Panc1 (cell line): ENCODE data around the gene CNN3. TPM values are rescaled to one million over a fixed set of nuclear protein-coding genes. Genes with fewer than 3 reads are reported as not detected.

Source experiments
- ATAC-seq: fragments of 200-7000 bp; cut with Tn5 transposase; 2 replicates; pipeline ENCODE4 v1.9.1; 2020; ENCODE audit warnings: mild to moderate bottlenecking, moderate library complexity
- BruUV-seq: library from RNA; stranded (reverse); fragments of 400-500 nt; replicated peaks from 2 replicates; lab custom pipeline; 2021; lab: Mats Ljungman, UMichigan
- CTCF ChIA-PET: fragments of 300-600 bp; sonication (Branson Sonifier 250); formaldehyde crosslinking; loops from one replicate; lab custom pipeline; 2022; ENCODE audit warnings: antibody characterized with exemption; lab: Charles Lee
- POLR2A ChIA-PET: fragments of 300-600 bp; sonication (Branson Sonifier 250); formaldehyde crosslinking; loops from one replicate; lab custom pipeline; 2022; ENCODE audit warnings: antibody characterized with exemption; lab: Charles Lee
- DNase-seq: peaks from one replicate; pipeline ENCODE4 v3.0.0-alpha.2; 2010; ENCODE audit warnings: low read depth, low spot score
- H3K27ac ChIP-seq: 2 replicates; pipeline ENCODE4 v1.5.1; 2011; ENCODE audit warnings: mild to moderate bottlenecking, low read length, inconsistent platforms
- H3K27me3 ChIP-seq: fragments of 200-500 bp; sonication (Bioruptor generic); 2 replicates; pipeline ENCODE4 v1.6.0; 2014; ENCODE audit warnings: low read length, inconsistent platforms; ENCODE audit not compliant: control insufficient read depth, insufficient read depth
- H3K36me3 ChIP-seq: fragments of 200-500 bp; sonication (Bioruptor generic); 2 replicates; pipeline ENCODE4 v1.5.1; 2014; ENCODE audit warnings: inconsistent platforms, mild to moderate bottlenecking, low read length, moderate library complexity; ENCODE audit not compliant: control insufficient read depth, insufficient read depth
- H3K4me1 ChIP-seq: 2 replicates; pipeline ENCODE4 v1.5.1; 2011; ENCODE audit warnings: inconsistent platforms, mild to moderate bottlenecking, low read length, moderate library complexity; ENCODE audit not compliant: control insufficient read depth, insufficient read depth
- H3K4me3 ChIP-seq, 2 experiments: 2 replicates each; pipeline ENCODE4 v1.5.1; 2011 to 2012; ENCODE audit warnings: low read depth in 2 of 2, low read length in 2 of 2, mild to moderate bottlenecking in 2 of 2, inconsistent platforms in 1 of 2, moderate library complexity in 1 of 2
- H3K9me3 ChIP-seq: fragments of 200-500 bp; sonication (Bioruptor generic); 2 replicates; pipeline ENCODE4 v1.5.1; 2014; ENCODE audit warnings: low read depth, mild to moderate bottlenecking, inconsistent platforms, low read length, moderate library complexity; ENCODE audit not compliant: control insufficient read depth, insufficient read depth
- CTCF ChIP-seq: fragments of 450-650 bp; IDR thresholded peaks from 2 replicates; pipeline ENCODE4 v1.5.1; 2017; ENCODE audit warnings: mild to moderate bottlenecking
- POLR2AphosphoS5 ChIP-seq: IDR thresholded peaks from 2 replicates; pipeline ENCODE4 v1.6.1; 2012; ENCODE audit warnings: mild to moderate bottlenecking, low read depth, low read length, moderate library complexity
- SIN3A ChIP-seq: IDR thresholded peaks from 2 replicates; pipeline ENCODE4 v1.6.1; 2012; ENCODE audit warnings: low read depth, mild to moderate bottlenecking, low read length, moderate library complexity, borderline replicate concordance; ENCODE audit not compliant: insufficient read depth
- TCF7L2 ChIP-seq: IDR thresholded peaks from 2 replicates; pipeline ENCODE4 v1.6.1; 2011; ENCODE audit warnings: mild to moderate bottlenecking, low read depth, low read length, inconsistent platforms
- in situ Hi-C: cut with HindIII; loops from 2 replicates; pipeline ENCODE4 v1.10.0; 2016; ENCODE audit warnings: low sequenced_read_pairs, low pct_unique_long_range_greater_than_20kb
- intact Hi-C: fragments of 100-400 bp; cut with micrococcal nuclease; formaldehyde crosslinking; loops from one replicate; pipeline ENCODE4 v1.10.0; 2022; ENCODE audit not compliant: unreplicated experiment
- total RNA-seq: library from RNA; stranded (reverse); gene quantifications from one replicate; pipeline ENCODE4 v1.2.1, GENCODE V29; 2021; ENCODE audit not compliant: unreplicated experiment
- TF ChIP-seq, protein P1 (sequence below), 2 experiments: IDR thresholded peaks; 2 replicates each; pipeline ENCODE4 v1.6.1; 2011 to 2012; ENCODE audit warnings: low read depth in 2 of 2, control low read depth in 1 of 2, low read length in 1 of 2, mild to moderate bottlenecking in 1 of 2, moderate library complexity in 1 of 2; ENCODE audit not compliant: insufficient read depth in 1 of 2

Gene CNN3
- total RNA-seq, 1 experiment from 2014 or later = 72.3 TPM

- intact Hi-C loops (loop anchor here (10.0 kb wide), 1 partner anchor 58 kb away; no protein-coding TSS in a partner anchor), in situ Hi-C loops (no loop called here)
- no TSS peak for BruUV-seq
- no peak for ATAC-seq
- H3K27me3 ChIP-seq = no peaks in the 10 kb centered on the region
- DNase-seq = no peak
- no peak overlapping the region for H3K27ac ChIP-seq
- CTCF ChIA-PET = no interaction called here
- peaks cover 12% of the 10 kb centered on the region for H3K4me1 ChIP-seq
- POLR2A ChIA-PET = no interaction called here
- no peaks in the 10 kb centered on the region for H3K9me3 ChIP-seq
- no peak for TF ChIP-seq SIN3A
- no peak for TF ChIP-seq TCF7L2
- TF ChIP-seq, protein P1, sequence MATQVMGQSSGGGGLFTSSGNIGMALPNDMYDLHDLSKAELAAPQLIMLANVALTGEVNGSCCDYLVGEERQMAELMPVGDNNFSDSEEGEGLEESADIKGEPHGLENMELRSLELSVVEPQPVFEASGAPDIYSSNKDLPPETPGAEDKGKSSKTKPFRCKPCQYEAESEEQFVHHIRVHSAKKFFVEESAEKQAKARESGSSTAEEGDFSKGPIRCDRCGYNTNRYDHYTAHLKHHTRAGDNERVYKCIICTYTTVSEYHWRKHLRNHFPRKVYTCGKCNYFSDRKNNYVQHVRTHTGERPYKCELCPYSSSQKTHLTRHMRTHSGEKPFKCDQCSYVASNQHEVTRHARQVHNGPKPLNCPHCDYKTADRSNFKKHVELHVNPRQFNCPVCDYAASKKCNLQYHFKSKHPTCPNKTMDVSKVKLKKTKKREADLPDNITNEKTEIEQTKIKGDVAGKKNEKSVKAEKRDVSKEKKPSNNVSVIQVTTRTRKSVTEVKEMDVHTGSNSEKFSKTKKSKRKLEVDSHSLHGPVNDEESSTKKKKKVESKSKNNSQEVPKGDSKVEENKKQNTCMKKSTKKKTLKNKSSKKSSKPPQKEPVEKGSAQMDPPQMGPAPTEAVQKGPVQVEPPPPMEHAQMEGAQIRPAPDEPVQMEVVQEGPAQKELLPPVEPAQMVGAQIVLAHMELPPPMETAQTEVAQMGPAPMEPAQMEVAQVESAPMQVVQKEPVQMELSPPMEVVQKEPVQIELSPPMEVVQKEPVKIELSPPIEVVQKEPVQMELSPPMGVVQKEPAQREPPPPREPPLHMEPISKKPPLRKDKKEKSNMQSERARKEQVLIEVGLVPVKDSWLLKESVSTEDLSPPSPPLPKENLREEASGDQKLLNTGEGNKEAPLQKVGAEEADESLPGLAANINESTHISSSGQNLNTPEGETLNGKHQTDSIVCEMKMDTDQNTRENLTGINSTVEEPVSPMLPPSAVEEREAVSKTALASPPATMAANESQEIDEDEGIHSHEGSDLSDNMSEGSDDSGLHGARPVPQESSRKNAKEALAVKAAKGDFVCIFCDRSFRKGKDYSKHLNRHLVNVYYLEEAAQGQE (IDR thresholded peaks at IDR 0.05; ENCODE audit: insufficient read depth in 1 of 2, low read depth in 2 of 2, low read length in 1 of 2) = no peak
- TF ChIP-seq CTCF = no peak
- TF ChIP-seq POLR2AphosphoS5 = no peak
- H3K4me3 ChIP-seq = no peak overlapping the region
- H3K36me3 ChIP-seq = peaks cover 4% of the 10 kb centered on the region; the same call in 1 of the 2 replicates
Observed at GRCh38 chr1:94922761-94923331, 4.1 kb downstream of the CNN3 start.

GRCh38 chr1:94921977-94922376, 4.9 kb downstream of the CNN3 start:
- H3K4me1 ChIP-seq = peaks cover 12% of the 10 kb centered on the region
- H3K36me3 ChIP-seq = peaks cover 4% of the 10 kb centered on the region; the same call in 1 of the 2 replicates
- ATAC-seq (no peak), DNase-seq (no peak)
- no TSS peak for BruUV-seq
- intact Hi-C loops (loop anchor here (10.0 kb wide), 1 partner anchor 57 kb away; no protein-coding TSS in a partner anchor), in situ Hi-C loops (no loop called here)
- CTCF ChIA-PET = no interaction called here
- TF ChIP-seq SIN3A (no peak), CTCF (no peak), TCF7L2 (no peak), POLR2AphosphoS5 (no peak)
- TF ChIP-seq, protein P1 (IDR thresholded peaks at IDR 0.05; ENCODE audit: insufficient read depth in 1 of 2, low read depth in 2 of 2, low read length in 1 of 2) = no peak
- no peaks in the 10 kb centered on the region for H3K9me3 ChIP-seq
- POLR2A ChIA-PET = no interaction called here
- peak overlapping the region; percentile 31; the same call in 1 of the 2 replicates for H3K27ac ChIP-seq
- no peaks in the 10 kb centered on the region for H3K27me3 ChIP-seq
- H3K4me3 ChIP-seq = no peak overlapping the region
